Peyer's patch (tissue), 4 donors: ENCODE measurements around the gene SIX3.

Source experiments
- CTCF ChIP-seq, 6 experiments: fragments of 450-650 bp in 4 of 6; fragments of 200-600 bp in 2 of 6; sonication (generic) in 1 of 6; IDR thresholded peaks; one replicate each; pipeline ENCODE4 v1.5.1; 2017 to 2019; ENCODE audit warnings: antibody characterized with exemption in 6 of 6, mild to moderate bottlenecking in 3 of 6, moderate library complexity in 1 of 6
- POLR2A ChIP-seq, 2 donors: fragments of 450-650 bp; IDR thresholded peaks; one replicate each; pipeline ENCODE4 v1.5.1; 2017; ENCODE audit warnings: antibody characterized with exemption in 2 of 2, mild to moderate bottlenecking in 2 of 2, moderate library complexity in 2 of 2

- TF ChIP-seq CTCF (IDR thresholded peaks at IDR 0.05): no peak
- no peak for TF ChIP-seq POLR2A (IDR thresholded peaks at IDR 0.05)
These were observed 3.7 kb upstream of the SIX3 start for GRCh38 chr2:44937688-44938240.
